ENCODE results near the gene TTBK2. TPM values are rescaled to one million over a fixed set of nuclear protein-coding genes. Genes with fewer than 3 reads are reported as not detected.

Gene TTBK2
- total and polyA plus RNA-seq, 2 donors (not counting 1 experiment from before 2014, with no cell fraction given) = 4.3 to 39.6 TPM

DNA sequence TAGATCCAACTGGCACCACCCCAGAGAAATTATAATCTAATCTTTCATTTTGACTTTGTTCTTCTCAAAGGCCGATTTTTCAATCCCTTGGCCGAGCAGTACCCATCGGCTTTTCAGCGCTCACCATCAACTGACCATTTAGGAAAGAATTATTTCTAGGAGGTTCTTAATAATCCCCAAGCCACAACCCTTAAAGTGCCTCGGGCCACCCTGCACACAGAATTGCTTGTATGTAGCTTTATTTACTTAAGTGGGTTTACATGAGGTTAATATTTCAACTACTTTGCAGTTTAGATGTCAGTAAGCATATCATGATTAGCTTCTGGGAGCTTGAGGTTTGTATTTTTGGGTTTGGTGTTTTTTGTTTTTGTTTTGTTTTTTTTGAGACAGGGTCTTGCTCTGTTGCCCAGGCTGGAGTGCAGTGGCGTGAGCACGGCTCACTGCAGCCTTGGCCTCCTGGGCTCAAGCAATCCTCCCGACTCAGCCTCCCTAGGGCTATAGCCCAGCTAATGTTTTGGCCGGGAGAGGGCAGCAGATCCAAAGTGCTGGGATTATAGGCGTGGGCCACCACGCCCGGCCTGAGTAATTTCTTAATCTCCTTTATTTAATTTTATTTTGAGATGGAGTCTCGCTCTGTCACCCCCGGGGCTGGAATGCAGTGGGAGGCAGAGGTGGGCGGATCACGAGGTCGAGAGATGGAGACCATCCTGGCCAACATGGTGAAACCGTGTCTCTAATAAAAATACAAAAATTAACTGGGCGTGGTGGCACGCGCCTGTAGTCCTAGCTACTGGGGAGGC lies 182.8 kb downstream of the TTBK2 start:
- Histone ChIP-seq H3K4me3 (ENCODE audit: control extremely low read depth in 1 of 5, extremely low read depth in 1 of 5, insufficient read depth in 1 of 5, low read depth in 2 of 5, low read length in 4 of 5) (peak overlapping the region; percentile 34 to 80 (median 66)), H3K79me2 (ENCODE audit: control insufficient read depth, insufficient read depth, low read length) (peaks cover 16% of the 10 kb centered on the region), H4K20me1 (ENCODE audit: control insufficient read depth, insufficient read depth, low read length, poor library complexity, severe bottlenecking) (no peaks in the 10 kb centered on the region), H3K4me2 (replicated peaks; ENCODE audit: low read depth, low read length, poor library complexity, severe bottlenecking) (peak overlapping the region; percentile 87), H3K4me1 (ENCODE audit: control insufficient read depth in 2 of 2, insufficient read depth in 2 of 2, low read length in 2 of 2) (peaks cover 9 to 18% of the 10 kb centered on the region in 2 donors), H3K9ac (ENCODE audit: low read length) (peak overlapping the region; percentile 95), H3K27me3 (replicated peaks in 1 of 4; ENCODE audit: control extremely low read depth in 1 of 4, control insufficient read depth in 3 of 4, insufficient read depth in 4 of 4, low read length in 3 of 4) (no peaks in the 10 kb centered on the region), H3K36me3 (replicated peaks in 1 of 2; ENCODE audit: control extremely low read depth in 1 of 2, control insufficient read depth in 1 of 2, extremely low read depth in 1 of 2, insufficient read depth in 2 of 2, low read length in 1 of 2) (peaks cover 2 to 14% of the 10 kb centered on the region in 2 experiments), H3K9me3 (ENCODE audit: control extremely low read depth in 1 of 3, control insufficient read depth in 2 of 3, insufficient read depth in 1 of 3, low read length in 2 of 3) (no peaks in the 10 kb centered on the region), H2AFZ (ENCODE audit: insufficient read depth, low read depth, low read length, poor library complexity, severe bottlenecking) (peak overlapping the region; percentile 89), H3K27ac (ENCODE audit: low read length in 2 of 2) (peak overlapping the region; percentile 55 to 86)
- ATAC-seq (ENCODE audit: low read depth) (no peak), DNase-seq (no peak)
- CTCF ChIA-PET = interaction anchor here (1.0 kb wide), 2 partner anchors 11 to 189 kb away, joined by 3 to 4 read pairs; no protein-coding TSS in a partner anchor
- Mint-ChIP-seq H3K27me3 (no peaks in the 10 kb centered on the region), H3K4me3 (peak overlapping the region; percentile 84), H3K4me1 (peaks cover 12% of the 10 kb centered on the region), H3K27ac (peak overlapping the region; percentile 71), H3K9me3 (ENCODE audit: insufficient read depth) (no peaks in the 10 kb centered on the region)
- 97% methylated on average over 12 of the region's 21 CpGs for WGBS (ENCODE audit: insufficient coverage)
- intact Hi-C loops (cut with micrococcal nuclease) = loop anchor here (1.0 to 10.0 kb wide), 6 partner anchors 163 to 757 kb away; partner anchors contain the start of genes CCNDBP1, LCMT2, STARD9 and TP53BP1
- no peak for TF ChIP-seq EZH2 (IDR thresholded peaks at IDR 0.05; ENCODE audit: borderline replicate concordance, insufficient read depth, low read depth, low read length, poor library complexity, severe bottlenecking)
- POLR2A ChIA-PET = interaction anchor here (0.6 kb wide), 1 partner anchor 581 kb away, joined by 7 read pairs; no protein-coding TSS in a partner anchor

DNA sequence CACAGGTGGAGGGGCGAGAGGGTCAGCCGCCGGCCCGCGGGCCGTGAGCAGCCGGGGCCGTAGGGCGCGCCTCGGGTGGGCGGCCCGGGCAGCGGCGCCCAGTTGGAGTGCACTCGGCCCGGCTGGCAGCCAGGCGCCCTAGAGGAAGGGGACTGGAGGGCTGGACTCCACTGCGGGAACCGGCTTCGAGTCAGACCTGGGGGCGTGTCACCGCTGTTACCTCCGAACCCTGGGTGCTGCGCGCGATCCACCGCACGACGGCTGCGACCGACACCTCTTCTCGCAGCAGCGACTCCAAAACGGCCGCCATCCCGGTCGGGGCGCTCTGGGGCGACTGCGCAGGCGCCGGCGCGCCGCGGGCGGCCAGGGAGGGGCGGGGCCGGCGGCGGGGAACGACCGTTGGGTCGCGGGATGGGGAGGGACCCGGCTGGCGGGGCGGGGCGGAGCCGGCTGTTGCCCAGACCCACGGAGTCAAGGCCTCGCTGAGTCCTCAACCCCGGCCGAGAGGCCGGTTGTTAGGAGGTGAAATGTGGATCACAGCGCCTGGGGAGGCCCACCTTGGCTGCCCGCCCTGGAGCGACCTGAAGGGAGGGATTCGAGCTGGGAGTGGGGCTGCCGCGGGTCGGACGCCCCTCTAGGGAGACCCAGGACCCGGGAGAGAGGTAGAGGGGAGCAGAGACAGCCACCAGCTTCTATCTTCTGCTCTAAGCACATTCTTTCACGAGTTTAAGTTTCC lies 183.6 kb downstream of the TTBK2 start, which contains the start of gene CDAN1:
CDAN1 (minus strand) TSS at position 336 of the 736 bp plus-strand sequence; CDS start at position 310, 26 bp downstream.
- H4K20me1 ChIP-seq (ENCODE audit: control insufficient read depth, insufficient read depth, low read length, poor library complexity, severe bottlenecking) = no peaks in the 10 kb centered on the region
- H3K4me1 Mint-ChIP-seq = peaks cover 12% of the 10 kb centered on the region
- H3K4me1 ChIP-seq (ENCODE audit: control insufficient read depth in 2 of 2, insufficient read depth in 2 of 2, low read length in 2 of 2) = peaks cover 9 to 18% of the 10 kb centered on the region in 2 donors
- peak within 1 kb of the TSS; percentile 38 to 80 (median 66) for H3K4me3 ChIP-seq (ENCODE audit: control extremely low read depth in 1 of 5, extremely low read depth in 1 of 5, insufficient read depth in 1 of 5, low read depth in 2 of 5, low read length in 4 of 5)
- H2AFZ ChIP-seq (ENCODE audit: insufficient read depth, low read depth, low read length, poor library complexity, severe bottlenecking) = peak within 1 kb of the TSS; percentile 89
- H3K4me3 Mint-ChIP-seq = peak within 1 kb of the TSS; percentile 84
- DNase-seq (peak; percentile 94), ATAC-seq (ENCODE audit: low read depth) (peak; percentile 94)
- H3K36me3 ChIP-seq (replicated peaks in 1 of 2; ENCODE audit: control extremely low read depth in 1 of 2, control insufficient read depth in 1 of 2, extremely low read depth in 1 of 2, insufficient read depth in 2 of 2, low read length in 1 of 2) = peaks cover 4 to 22% of the 10 kb centered on the region in 2 experiments
- no peaks in the 10 kb centered on the region for H3K9me3 ChIP-seq (ENCODE audit: control extremely low read depth in 1 of 3, control insufficient read depth in 2 of 3, insufficient read depth in 1 of 3, low read length in 2 of 3)
- ChIA-PET CTCF (interaction anchor here (1.0 kb wide), 1 partner anchor 189 kb away, joined by 4 read pairs; no protein-coding TSS in a partner anchor), POLR2A (interaction anchor here (0.6 kb wide), 1 partner anchor 581 kb away, joined by 7 read pairs; no protein-coding TSS in a partner anchor)
- H3K27me3 ChIP-seq (replicated peaks in 1 of 4; ENCODE audit: control extremely low read depth in 1 of 4, control insufficient read depth in 3 of 4, insufficient read depth in 4 of 4, low read length in 3 of 4) = no peaks in the 10 kb centered on the region
- H3K79me2 ChIP-seq (ENCODE audit: control insufficient read depth, insufficient read depth, low read length) = peaks cover 16% of the 10 kb centered on the region
- H3K9ac ChIP-seq (ENCODE audit: low read length) = peak within 1 kb of the TSS; percentile 95
- H3K27ac ChIP-seq (ENCODE audit: low read length in 2 of 2) = peak within 1 kb of the TSS; percentile 55 to 86
- intact Hi-C loops (cut with micrococcal nuclease) = loop anchor here (1.0 to 10.0 kb wide), 6 partner anchors 162 to 758 kb away; partner anchors contain the start of genes CCNDBP1, LCMT2, STARD9 and TP53BP1
- peak within 1 kb of the TSS; percentile 87 for H3K4me2 ChIP-seq (replicated peaks; ENCODE audit: low read depth, low read length, poor library complexity, severe bottlenecking)
- H3K9me3 Mint-ChIP-seq (ENCODE audit: insufficient read depth) = no peaks in the 10 kb centered on the region
- under 1% methylated on average over 71 of the region's 76 CpGs for WGBS (ENCODE audit: insufficient coverage)
- no peaks in the 10 kb centered on the region for H3K27me3 Mint-ChIP-seq
- peak within 1 kb of the TSS; percentile 71 for H3K27ac Mint-ChIP-seq
- TF ChIP-seq, protein P1, sequence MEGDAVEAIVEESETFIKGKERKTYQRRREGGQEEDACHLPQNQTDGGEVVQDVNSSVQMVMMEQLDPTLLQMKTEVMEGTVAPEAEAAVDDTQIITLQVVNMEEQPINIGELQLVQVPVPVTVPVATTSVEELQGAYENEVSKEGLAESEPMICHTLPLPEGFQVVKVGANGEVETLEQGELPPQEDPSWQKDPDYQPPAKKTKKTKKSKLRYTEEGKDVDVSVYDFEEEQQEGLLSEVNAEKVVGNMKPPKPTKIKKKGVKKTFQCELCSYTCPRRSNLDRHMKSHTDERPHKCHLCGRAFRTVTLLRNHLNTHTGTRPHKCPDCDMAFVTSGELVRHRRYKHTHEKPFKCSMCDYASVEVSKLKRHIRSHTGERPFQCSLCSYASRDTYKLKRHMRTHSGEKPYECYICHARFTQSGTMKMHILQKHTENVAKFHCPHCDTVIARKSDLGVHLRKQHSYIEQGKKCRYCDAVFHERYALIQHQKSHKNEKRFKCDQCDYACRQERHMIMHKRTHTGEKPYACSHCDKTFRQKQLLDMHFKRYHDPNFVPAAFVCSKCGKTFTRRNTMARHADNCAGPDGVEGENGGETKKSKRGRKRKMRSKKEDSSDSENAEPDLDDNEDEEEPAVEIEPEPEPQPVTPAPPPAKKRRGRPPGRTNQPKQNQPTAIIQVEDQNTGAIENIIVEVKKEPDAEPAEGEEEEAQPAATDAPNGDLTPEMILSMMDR (IDR thresholded peaks at IDR 0.05) = no peak
- TF ChIP-seq EZH2 (IDR thresholded peaks at IDR 0.05; ENCODE audit: borderline replicate concordance, insufficient read depth, low read depth, low read length, poor library complexity, severe bottlenecking) = no peak

Data from B cell (primary cell).